Retinal pigment epithelial cell (primary cell): Measurements from ENCODE around the gene LIPT1.

Experiments used
- DNase-seq: peaks from one replicate; pipeline ENCODE4 v3.0.0-alpha.2; 2010; ENCODE audit warnings: low read depth
- H3K4me3 ChIP-seq: 2 replicates; pipeline ENCODE4 v1.5.1; 2011; ENCODE audit warnings: mild to moderate bottlenecking, low read length, control low read depth, moderate library complexity
- CTCF ChIP-seq: conservative IDR thresholded peaks from 2 replicates; pipeline ENCODE4 v1.5.1; 2011; ENCODE audit warnings: low read depth, low read length, control low read depth, inconsistent platforms

The LIPT1 gene

GRCh38 chr2:99139003-99139402, 15.8 kb upstream of the LIPT1 start:
- H3K4me3 ChIP-seq = no peak overlapping the region
- TF ChIP-seq CTCF = no peak
- no peak for DNase-seq

GRCh38 chr2:99140056-99140859, 14.5 kb upstream of the LIPT1 start:
- peak overlapping the region; percentile 86 for H3K4me3 ChIP-seq
- no peak for DNase-seq
- TF ChIP-seq CTCF = no peak

GRCh38 chr2:99140860-99141109, 14.0 kb upstream of the LIPT1 start:
- no peak for TF ChIP-seq CTCF
- H3K4me3 ChIP-seq = peak overlapping the region; percentile 86
- DNase-seq = no peak

GRCh38 chr2:99141110-99142108, 13.4 kb upstream of the LIPT1 start, which contains the start of gene C2orf15:
TSS of gene C2orf15 (plus strand) at chr2:99141707. CDS start at chr2:99150559, 8,852 bp downstream.
- H3K4me3 ChIP-seq = peak within 1 kb of the TSS; percentile 86
- TF ChIP-seq CTCF = no peak

GRCh38 chr2:99150706-99151105, 4.1 kb upstream of the LIPT1 start:
- H3K4me3 ChIP-seq = no peak overlapping the region
- DNase-seq = no peak
- TF ChIP-seq CTCF = no peak

More at GRCh38 chr2:99141110-99142108, 13.4 kb upstream of the LIPT1 start, which contains the start of gene C2orf15:
- peak; percentile 65 for DNase-seq

GRCh38 chr2:99152199-99152895, 2.4 kb upstream of the LIPT1 start:
- DNase-seq = no peak

More at GRCh38 chr2:99152199-99152895, 2.4 kb upstream of the LIPT1 start:
- no peak overlapping the region for H3K4me3 ChIP-seq
- no peak for TF ChIP-seq CTCF
